Measurements from ENCODE around the gene CASKIN2. TPM values are rescaled to one million over a fixed set of nuclear protein-coding genes. Genes with fewer than 3 reads are reported as not detected.
"Not testable (repeated sequence)": the region's sequence is repeated elsewhere in the genome, so short reads cannot be mapped to it uniquely, and the experiment has no call there.

CASKIN2 gene
- total RNA-seq, 1 experiment from 2014 or later = 37.0 TPM

DNA sequence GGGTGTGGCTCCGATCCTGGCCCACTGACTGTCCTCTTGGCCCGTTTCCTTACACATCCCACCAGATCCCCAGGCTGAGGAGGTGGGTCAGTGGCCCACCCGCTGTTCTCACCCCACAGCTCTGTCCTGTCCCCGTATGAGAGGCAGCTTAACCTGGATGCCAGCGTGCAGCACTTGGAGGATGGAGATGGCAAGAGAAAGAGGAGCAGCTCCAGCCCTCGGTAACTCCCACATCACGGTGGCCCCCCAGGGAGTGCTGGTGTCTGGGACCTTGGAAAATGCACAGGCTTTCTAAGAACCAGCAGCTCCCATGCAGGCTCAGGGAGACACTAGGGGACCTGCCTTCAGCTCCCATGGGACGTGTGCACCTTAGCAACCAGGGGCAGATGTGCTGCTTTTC lies 6.0 kb upstream of the CASKIN2 start:
- Histone ChIP-seq H3K23ac (ENCODE audit: insufficient read length, low read depth, low read length) (no peak overlapping the region), H3K79me2 (ENCODE audit: insufficient read depth, low read length) (no peaks in the 10 kb centered on the region), H3K23me2 (ENCODE audit: insufficient read length, low read depth, low read length, poor library complexity, severe bottlenecking) (peaks cover 12% of the 10 kb centered on the region), H3K4ac (ENCODE audit: low read depth, low read length) (no peak overlapping the region), H3K27ac (ENCODE audit: insufficient read length, low read depth, low read length) (no peak overlapping the region), H2AK5ac (ENCODE audit: insufficient read length, low read length) (no peak overlapping the region), H2AFZ (ENCODE audit: low read length) (no peak overlapping the region), H3K56ac (ENCODE audit: insufficient read length, low read depth, low read length) (no peak overlapping the region), H2BK20ac (ENCODE audit: low read depth, low read length, poor library complexity, severe bottlenecking) (no peak overlapping the region), H3K4me1 (ENCODE audit: insufficient read depth, low read length) (no peaks in the 10 kb centered on the region; the same call in 1 of the 2 replicates), H3K79me1 (ENCODE audit: insufficient read depth, low read depth, low read length, poor library complexity, severe bottlenecking) (no peaks in the 10 kb centered on the region), H3K9me3 (ENCODE audit: control insufficient read depth, low read depth, low read length) (no peaks in the 10 kb centered on the region), H3K9ac (ENCODE audit: extremely low read depth, insufficient read length, low read length) (no peak overlapping the region), H4K5ac (ENCODE audit: insufficient read length, low read depth, low read length) (no peak overlapping the region), H3K27me3 (ENCODE audit: insufficient read depth, low read length) (no peaks in the 10 kb centered on the region), H4K8ac (replicated peaks; ENCODE audit: insufficient read length, low read depth, low read length) (no peak overlapping the region), H4K91ac (ENCODE audit: insufficient read length, low read depth, low read length) (no peak overlapping the region), H3T11ph (ENCODE audit: low read length) (no peak overlapping the region), H2BK15ac (ENCODE audit: low read depth, low read length) (no peak overlapping the region), H2BK12ac (ENCODE audit: insufficient read length, low read depth, low read length) (no peak overlapping the region), H3K14ac (ENCODE audit: insufficient read depth, low read length) (no peak overlapping the region), H2BK120ac (ENCODE audit: low read depth, low read length, poor library complexity, severe bottlenecking) (no peak overlapping the region), H3K18ac (ENCODE audit: insufficient read length, low read depth, low read length) (no peak overlapping the region), H3K4me2 (ENCODE audit: insufficient read depth, insufficient read length, low read length) (no peak overlapping the region), H4K20me1 (ENCODE audit: control insufficient read depth, insufficient read depth, insufficient read length) (no peaks in the 10 kb centered on the region), H2BK5ac (ENCODE audit: insufficient read length, low read length) (no peak overlapping the region)
- WGBS (ENCODE audit: extremely low coverage, insufficient read length, low lambda C conversion rate) = no CpG with 5 or more reads among the region's 8 CpGs
- Mint-ChIP-seq H3K4me1 (peaks cover 20 to 24% of the 10 kb centered on the region in 2 experiments), H3K4me3 (no peak overlapping the region), H3K27me3 (ENCODE audit: low read depth) (no peaks in the 10 kb centered on the region; the same call in 1 of the 2 replicates), H3K36me3 (ENCODE audit: insufficient read depth in 1 of 3, low read depth in 3 of 3) (peaks cover 12 to 56% (median 53%) of the 10 kb centered on the region in 3 experiments; a peak in 6 of 7 replicates), H3K9me3 (no peaks in the 10 kb centered on the region), H3K27ac (no peak overlapping the region; a peak in 1 of 7 replicates)
- TF ChIP-seq, protein P1, sequence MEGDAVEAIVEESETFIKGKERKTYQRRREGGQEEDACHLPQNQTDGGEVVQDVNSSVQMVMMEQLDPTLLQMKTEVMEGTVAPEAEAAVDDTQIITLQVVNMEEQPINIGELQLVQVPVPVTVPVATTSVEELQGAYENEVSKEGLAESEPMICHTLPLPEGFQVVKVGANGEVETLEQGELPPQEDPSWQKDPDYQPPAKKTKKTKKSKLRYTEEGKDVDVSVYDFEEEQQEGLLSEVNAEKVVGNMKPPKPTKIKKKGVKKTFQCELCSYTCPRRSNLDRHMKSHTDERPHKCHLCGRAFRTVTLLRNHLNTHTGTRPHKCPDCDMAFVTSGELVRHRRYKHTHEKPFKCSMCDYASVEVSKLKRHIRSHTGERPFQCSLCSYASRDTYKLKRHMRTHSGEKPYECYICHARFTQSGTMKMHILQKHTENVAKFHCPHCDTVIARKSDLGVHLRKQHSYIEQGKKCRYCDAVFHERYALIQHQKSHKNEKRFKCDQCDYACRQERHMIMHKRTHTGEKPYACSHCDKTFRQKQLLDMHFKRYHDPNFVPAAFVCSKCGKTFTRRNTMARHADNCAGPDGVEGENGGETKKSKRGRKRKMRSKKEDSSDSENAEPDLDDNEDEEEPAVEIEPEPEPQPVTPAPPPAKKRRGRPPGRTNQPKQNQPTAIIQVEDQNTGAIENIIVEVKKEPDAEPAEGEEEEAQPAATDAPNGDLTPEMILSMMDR (conservative IDR thresholded peaks at IDR 0.05) = no peak
- no peak for DNase-seq

DNA sequence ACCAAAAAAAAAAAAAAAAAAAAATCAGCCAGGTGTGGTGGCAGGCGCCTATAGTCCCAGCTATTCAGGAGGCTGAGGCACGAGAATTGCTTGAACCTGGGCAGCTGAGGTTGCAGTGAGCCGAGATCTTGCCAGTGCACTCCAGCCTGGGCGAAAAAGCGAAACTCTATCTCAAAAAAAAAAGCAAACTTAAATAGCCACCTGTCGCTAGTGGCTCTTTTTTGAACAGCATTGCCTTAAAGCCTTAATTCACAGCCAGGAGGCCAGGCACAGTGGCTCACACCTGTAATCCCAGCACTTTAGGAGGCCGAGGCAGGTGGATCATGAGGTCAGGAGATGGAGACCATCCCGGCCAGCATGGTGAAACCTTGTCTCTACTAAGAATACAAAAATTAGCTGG lies 5.1 kb upstream of the CASKIN2 start:
- H2AFZ ChIP-seq (ENCODE audit: low read length); H3K27ac ChIP-seq (ENCODE audit: insufficient read length, low read depth, low read length); H4K5ac ChIP-seq (ENCODE audit: insufficient read length, low read depth, low read length); H2BK5ac ChIP-seq (ENCODE audit: insufficient read length, low read length); H2AK5ac ChIP-seq (ENCODE audit: insufficient read length, low read length); H3K9ac ChIP-seq (ENCODE audit: extremely low read depth, insufficient read length, low read length); H3T11ph ChIP-seq (ENCODE audit: low read length); H3K56ac ChIP-seq (ENCODE audit: insufficient read length, low read depth, low read length); H3K4me2 ChIP-seq (ENCODE audit: insufficient read depth, insufficient read length, low read length); DNase-seq; H4K20me1 ChIP-seq (ENCODE audit: control insufficient read depth, insufficient read depth, insufficient read length); H3K79me1 ChIP-seq (ENCODE audit: insufficient read depth, low read depth, low read length, poor library complexity, severe bottlenecking); H3K14ac ChIP-seq (ENCODE audit: insufficient read depth, low read length); H3K4me3 Mint-ChIP-seq; H3K23ac ChIP-seq (ENCODE audit: insufficient read length, low read depth, low read length); H3K27ac Mint-ChIP-seq; H3K4me1 ChIP-seq (ENCODE audit: insufficient read depth, low read length); H3K27me3 ChIP-seq (ENCODE audit: insufficient read depth, low read length); H3K9me3 Mint-ChIP-seq; H2BK120ac ChIP-seq (ENCODE audit: low read depth, low read length, poor library complexity, severe bottlenecking); H3K79me2 ChIP-seq (ENCODE audit: insufficient read depth, low read length); H4K91ac ChIP-seq (ENCODE audit: insufficient read length, low read depth, low read length); H2BK20ac ChIP-seq (ENCODE audit: low read depth, low read length, poor library complexity, severe bottlenecking); H3K23me2 ChIP-seq (ENCODE audit: insufficient read length, low read depth, low read length, poor library complexity, severe bottlenecking); H3K18ac ChIP-seq (ENCODE audit: insufficient read length, low read depth, low read length); H2BK15ac ChIP-seq (ENCODE audit: low read depth, low read length); H3K9me3 ChIP-seq (ENCODE audit: control insufficient read depth, low read depth, low read length); H4K8ac ChIP-seq (replicated peaks; ENCODE audit: insufficient read length, low read depth, low read length); H3K27me3 Mint-ChIP-seq (ENCODE audit: low read depth); H2BK12ac ChIP-seq (ENCODE audit: insufficient read length, low read depth, low read length); H3K4ac ChIP-seq (ENCODE audit: low read depth, low read length): not testable (repeated sequence)
- H3K4me1 Mint-ChIP-seq = peaks cover 20 to 23% of the 10 kb centered on the region in 2 experiments
- no CpG with 5 or more reads among the region's 8 CpGs for WGBS (ENCODE audit: extremely low coverage, insufficient read length, low lambda C conversion rate)
- H3K36me3 Mint-ChIP-seq (ENCODE audit: insufficient read depth in 1 of 3, low read depth in 3 of 3) = peaks cover 12 to 56% (median 53%) of the 10 kb centered on the region in 3 experiments; a peak in 6 of 7 replicates
